SHP77 treated with DMSO at 0.1 percent for 48 hours (cell line): ENCODE results near the gene ST7.

Experiments used
- DNase-seq: peaks from one replicate; lab custom pipeline; 2025; lab: John Stamatoyannopoulos, UW

The ST7 gene

DNA sequence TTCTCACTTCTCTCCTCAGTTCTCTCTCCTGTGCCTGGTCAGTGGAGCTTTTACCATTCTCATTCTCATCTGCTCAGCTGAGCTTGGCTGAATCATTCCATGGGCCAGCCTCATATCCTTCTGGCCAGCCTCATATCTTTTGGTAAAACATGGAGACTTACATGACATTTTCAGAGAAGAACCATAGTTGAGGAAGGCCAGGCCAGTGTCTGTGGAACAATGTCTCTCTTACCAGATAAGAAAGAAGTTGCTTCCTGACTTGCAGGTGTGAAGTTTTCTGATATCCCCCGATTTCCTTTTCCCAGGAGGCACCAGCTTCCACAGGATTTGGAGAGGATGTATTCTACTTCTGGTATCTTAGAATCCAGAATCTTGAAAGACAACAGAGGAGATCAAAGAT lies 24.7 kb downstream of the ST7 start:
- no peak for DNase-seq

DNA sequence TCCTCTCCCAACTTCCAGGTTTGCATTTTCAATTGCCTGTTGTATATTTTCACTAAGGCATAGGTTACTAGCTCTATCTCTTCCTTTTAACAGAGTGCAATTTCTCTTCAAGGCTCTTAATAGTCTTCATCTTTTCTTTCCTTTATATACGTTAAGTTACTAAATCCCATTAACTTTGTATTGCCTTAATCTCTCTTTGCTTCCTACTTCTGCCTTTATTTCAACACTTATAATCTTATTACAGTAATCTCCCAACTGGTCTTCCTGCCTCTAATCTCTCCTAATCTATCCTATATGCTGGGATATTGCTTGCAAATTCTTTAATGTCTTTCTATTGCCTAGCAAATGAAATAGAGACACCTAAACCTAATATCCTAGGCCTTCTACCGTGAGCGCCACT lies 26.1 kb downstream of the ST7 start:
- no peak for DNase-seq

GRCh38 chr7:116980354-116980753 lies 27.1 kb downstream of the ST7 start:
- DNase-seq, result no peak

DNA sequence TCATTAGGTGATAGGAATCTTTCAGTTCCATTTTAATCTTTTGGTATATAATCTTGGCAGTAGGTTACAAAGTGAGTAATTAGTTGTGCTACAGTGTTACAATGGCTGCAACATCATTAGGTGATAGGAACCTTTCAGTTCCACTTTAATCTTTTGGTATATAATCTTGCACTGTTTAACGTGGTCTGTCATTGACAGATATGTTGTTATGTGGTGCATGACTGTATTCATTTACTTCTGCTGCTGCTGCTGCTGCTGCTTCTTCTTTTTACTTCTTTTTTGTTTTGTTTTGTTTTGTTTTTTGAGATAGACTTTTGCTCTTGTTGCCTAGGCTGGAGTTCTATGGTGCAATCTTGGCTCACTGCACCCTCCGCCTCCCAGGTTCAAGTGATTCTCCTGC lies 28.6 kb downstream of the ST7 start:
- no peak for DNase-seq

DNA sequence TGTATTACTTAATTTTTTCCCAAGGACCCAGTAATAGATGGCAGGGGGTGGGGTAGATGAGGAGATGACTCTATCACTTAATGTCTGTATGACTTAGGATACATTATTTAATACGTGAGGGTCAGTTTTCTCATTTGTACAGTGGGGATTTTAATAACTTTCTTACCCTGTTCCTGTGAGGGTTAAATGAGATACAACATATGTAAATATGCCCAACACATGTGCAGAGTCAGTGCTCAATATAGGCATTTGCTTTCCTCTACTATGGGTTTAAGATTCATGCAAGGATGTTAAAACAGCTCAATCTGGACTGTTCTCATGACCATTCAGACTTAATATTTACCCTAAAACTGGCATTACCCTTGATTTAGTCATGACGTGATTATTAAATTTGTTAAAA lies 31.2 kb downstream of the ST7 start:
- no peak for DNase-seq

GRCh38 chr7:116984917-116985316 lies 31.6 kb downstream of the ST7 start:
- peak; percentile 4 for DNase-seq

DNA sequence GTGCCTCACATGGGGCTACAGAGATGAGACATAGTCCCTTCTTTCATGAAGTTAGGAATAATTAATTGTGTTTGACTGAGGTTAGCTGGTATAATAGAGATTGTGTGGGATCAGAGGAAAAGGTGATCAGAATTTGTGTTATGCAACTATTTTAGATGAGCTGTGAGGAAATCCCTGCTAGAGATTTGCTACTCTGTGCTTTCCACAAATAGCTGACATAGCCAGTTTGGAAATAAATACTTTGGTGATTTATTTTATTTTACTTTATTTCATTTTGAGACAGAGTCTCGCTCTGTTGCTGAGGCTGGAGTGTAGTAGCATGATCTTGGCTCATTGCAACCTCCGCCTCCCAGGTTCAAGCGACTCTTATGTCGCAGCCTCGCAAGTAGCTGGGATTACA lies 32.3 kb downstream of the ST7 start:
- no peak for DNase-seq

GRCh38 chr7:116986611-116987565 lies 33.6 kb downstream of the ST7 start:
- DNase-seq, result no peak

DNA sequence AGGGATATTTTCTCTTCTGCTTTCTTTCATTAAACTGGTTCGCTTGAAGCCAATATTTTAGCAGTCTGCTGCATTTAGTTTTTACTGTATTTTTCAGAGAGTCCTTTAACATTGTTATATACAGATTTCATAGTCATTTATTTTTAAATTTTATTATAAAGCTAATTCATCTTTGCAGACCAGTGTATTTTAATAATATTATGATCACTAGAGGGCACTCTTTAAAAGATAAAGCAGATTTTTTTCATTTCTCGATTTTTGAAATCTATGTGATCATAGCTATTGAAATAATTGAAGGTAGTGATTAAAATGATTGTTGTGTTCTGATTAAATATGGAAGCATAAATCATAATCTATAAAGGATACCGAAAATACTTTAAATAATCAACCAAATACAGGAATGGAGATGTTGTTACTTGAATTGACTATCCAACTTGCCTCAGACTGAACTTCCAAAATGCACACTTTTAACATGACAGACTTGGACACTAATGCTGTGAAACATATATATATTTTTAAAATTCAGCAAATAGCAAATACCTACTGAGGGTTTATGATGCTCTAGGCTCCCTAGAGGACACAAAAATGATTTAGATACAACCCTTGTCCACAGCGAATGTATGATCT lies 35.2 kb downstream of the ST7 start:
- peak; percentile 14 for DNase-seq

GRCh38 chr7:116990056-116990455 lies 36.8 kb downstream of the ST7 start:
- DNase-seq, result no peak

DNA sequence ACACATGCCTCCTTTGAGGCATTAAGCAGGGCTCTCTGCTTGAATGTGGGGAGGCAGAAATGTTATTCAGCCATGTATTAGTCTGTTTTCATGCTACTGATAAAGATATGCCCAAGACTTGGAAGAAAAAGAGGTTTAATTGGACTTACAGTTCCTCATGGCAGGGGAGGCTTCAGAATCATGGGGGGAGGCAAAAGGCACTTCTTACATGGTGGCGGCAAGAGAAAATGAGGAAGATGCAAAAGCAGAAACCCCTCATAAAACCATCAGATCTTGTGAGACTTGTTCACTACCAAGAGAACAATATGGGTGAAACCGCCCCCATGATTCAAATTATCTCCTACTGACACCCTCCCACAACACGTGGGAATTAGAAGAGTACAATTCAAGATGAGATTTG lies 37.9 kb downstream of the ST7 start:
- DNase-seq, result no peak

DNA sequence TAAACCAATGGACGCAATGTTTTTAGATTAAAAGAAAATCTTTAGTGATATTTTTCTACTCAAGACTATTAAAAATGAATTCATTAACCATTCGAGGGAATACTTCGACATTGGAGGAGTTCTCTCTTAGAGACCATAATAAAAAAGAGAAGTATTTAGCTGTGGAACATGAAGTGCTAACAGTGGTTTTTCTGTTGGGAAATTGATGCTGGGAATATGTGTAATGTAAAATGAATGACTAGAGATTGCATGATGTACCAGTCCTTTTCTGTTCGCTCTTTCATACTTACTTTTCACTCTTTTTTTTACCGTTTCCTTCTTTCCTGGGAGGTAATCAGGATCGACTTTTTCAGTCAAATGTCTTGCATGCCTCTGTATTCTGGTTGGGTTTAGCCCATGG lies 41.3 kb downstream of the ST7 start:
- DNase-seq, result no peak

GRCh38 chr7:116997972-116998371 lies 44.7 kb downstream of the ST7 start:
- DNase-seq, result no peak

GRCh38 chr7:116998567-116999175 lies 45.4 kb downstream of the ST7 start:
- DNase-seq, result no peak

DNA sequence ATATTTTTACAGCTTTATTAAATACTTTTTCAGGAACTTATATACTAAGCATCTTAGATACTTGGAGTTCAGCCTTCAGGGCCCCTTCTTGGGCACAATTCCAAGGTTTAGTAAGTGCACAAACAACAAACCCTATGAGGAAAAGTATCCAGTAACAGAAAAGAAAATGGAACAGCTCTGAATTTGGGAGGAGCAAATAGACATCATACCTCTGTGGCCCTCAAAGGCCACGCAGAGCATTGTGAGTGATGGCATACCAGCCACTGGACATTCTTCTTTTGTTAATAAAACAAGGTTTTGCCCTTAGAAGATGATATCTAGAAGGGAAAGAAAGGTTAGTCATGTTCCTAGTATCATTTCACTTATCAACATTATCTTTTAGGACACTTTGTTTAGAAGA lies 46.0 kb downstream of the ST7 start:
- DNase-seq, result no peak

- DNase-seq, result no peak
These were observed 48.0 kb downstream of the ST7 start for GRCh38 chr7:117001283-117001682.

DNA sequence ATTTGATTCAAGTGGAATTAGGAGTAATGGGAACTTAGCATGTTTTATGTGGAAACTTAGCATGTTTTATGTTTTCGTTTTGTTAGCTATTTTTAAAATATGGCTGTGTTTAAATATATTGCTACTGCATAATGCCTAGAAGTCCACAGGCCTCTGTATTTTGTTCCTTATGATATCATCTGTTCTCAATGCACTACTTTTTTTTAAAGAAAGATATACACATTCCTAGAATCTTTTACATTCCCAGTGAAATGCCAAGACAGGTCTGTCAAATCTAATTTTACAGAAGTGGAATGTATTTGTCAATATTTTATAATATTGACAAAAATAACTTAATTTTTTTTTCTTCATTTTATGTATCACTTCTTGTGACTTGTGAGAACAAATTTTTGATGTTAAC lies 51.6 kb downstream of the ST7 start:
- DNase-seq, result no peak

- no peak for DNase-seq
These were observed 52.1 kb downstream of the ST7 start for GRCh38 chr7:117005449-117005848.

DNA sequence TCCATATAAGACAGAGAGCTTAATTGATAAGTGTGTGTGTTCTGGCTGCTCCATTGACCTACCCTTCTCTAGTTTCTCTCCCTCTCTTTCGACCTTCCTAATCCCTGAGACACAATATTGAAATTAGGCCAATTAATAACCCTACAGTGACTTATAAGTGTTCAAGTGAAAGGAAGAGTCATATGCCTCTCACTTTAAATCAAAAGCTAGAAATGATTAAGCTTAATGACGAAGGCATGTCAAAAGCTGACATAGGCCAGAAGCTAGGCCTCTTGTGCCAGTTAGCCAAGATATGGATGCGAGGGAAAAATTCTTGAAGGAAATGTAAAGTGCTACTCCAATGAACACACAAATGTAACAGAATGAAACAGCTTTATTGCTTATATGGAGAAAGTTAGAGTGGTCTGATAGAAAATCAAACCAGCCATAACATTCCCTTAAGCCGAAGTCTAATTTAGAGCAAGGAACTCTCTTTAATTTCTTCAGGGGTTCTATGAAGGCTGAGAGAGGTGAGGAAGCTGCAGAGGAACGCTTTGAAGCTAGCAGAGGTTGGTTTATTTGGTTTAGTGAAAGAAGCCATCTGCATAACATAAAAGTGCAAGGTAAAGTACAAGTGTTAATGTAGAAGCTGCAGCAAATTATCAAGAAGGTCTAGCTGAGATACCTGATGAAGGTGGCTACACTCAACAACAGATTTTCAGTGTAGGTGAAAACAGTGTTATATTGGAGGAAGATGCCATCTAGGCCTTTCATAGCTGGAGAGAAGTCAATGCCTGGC lies 53.8 kb downstream of the ST7 start:
- DNase-seq, result no peak

- DNase-seq, result no peak
These were observed 55.0 kb downstream of the ST7 start for GRCh38 chr7:117008118-117008885.

DNA sequence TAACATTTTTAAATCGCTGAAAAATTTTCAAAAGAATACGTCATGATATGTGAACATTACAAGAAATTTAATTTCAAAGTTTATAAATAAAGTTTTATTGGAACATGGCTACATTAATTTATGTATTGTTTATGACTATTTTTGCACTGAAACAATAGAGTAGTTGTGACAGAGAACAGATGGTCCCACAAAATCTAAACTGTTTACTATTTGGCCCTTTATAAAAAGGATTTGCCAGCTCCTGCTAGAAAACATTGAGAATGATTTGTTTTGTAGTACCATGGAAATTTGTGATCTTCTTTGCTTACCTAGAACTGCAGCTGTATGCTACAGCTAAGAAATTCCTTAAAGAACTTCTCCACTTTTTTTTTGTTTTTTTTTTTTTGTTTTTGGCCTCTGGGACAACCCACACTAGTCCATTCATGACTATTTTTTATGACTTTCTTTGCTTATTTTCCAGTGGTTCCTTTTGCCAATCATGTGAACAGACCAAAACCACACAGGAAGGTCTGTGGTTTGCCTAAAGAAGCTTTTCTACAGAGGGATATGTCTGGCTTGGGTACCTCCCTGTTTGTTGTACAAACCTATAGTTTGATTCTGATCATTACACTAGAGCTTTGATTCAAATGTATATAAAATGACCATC lies 55.7 kb downstream of the ST7 start:
- DNase-seq, result no peak
